H9 (cell line): ENCODE data around the gene ATAD3B. TPM values are rescaled to one million over a fixed set of nuclear protein-coding genes. Genes with fewer than 3 reads are reported as not detected.

ENCODE experiments used
- DNase-seq: peaks from one replicate; pipeline ENCODE4 v3.0.0-alpha.2; 2017
- H2AFZ ChIP-seq: one replicate; pipeline ENCODE4 v1.6.1; 2013; ENCODE audit warnings: mild to moderate bottlenecking, low read length, control low read depth, moderate library complexity
- H2AK5ac ChIP-seq: 2 replicates; pipeline ENCODE4 v1.6.1; 2013; ENCODE audit warnings: low read length, control low read depth, mixed read lengths; ENCODE audit not compliant: insufficient read length
- H2BK120ac ChIP-seq: one replicate; pipeline ENCODE4 v1.6.1; 2013; ENCODE audit warnings: low read depth, mild to moderate bottlenecking, low read length, control low read depth, inconsistent platforms; ENCODE audit not compliant: poor library complexity, severe bottlenecking
- H2BK12ac ChIP-seq: 2 replicates; pipeline ENCODE4 v1.6.1; 2013; ENCODE audit warnings: low read length, control low read depth, mixed read lengths, low read depth; ENCODE audit not compliant: insufficient read length
- H2BK15ac ChIP-seq: 2 replicates; pipeline ENCODE4 v1.6.1; 2013; ENCODE audit warnings: low read depth, low read length, control low read depth
- H2BK20ac ChIP-seq: one replicate; pipeline ENCODE4 v1.6.1; 2013; ENCODE audit warnings: low read depth, mild to moderate bottlenecking, low read length, control low read depth, inconsistent platforms; ENCODE audit not compliant: poor library complexity, severe bottlenecking
- H2BK5ac ChIP-seq: 2 replicates; pipeline ENCODE4 v1.6.1; 2013; ENCODE audit warnings: low read length, control low read depth, mixed read lengths; ENCODE audit not compliant: insufficient read length
- H3K14ac ChIP-seq: 2 replicates; pipeline ENCODE4 v1.6.1; 2013; ENCODE audit warnings: low read length, control low read depth; ENCODE audit not compliant: insufficient read depth
- H3K18ac ChIP-seq: 2 replicates; pipeline ENCODE4 v1.6.1; 2013; ENCODE audit warnings: low read depth, mild to moderate bottlenecking, mixed read lengths, low read length, control low read depth; ENCODE audit not compliant: insufficient read length
- H3K23ac ChIP-seq: 2 replicates; pipeline ENCODE4 v1.6.1; 2013; ENCODE audit warnings: low read length, control low read depth, mixed read lengths, low read depth; ENCODE audit not compliant: insufficient read length
- H3K23me2 ChIP-seq: 2 replicates; pipeline ENCODE4 v1.6.1; 2013; ENCODE audit warnings: low read depth, mild to moderate bottlenecking, mixed read lengths, low read length, control low read depth; ENCODE audit not compliant: insufficient read length, poor library complexity, severe bottlenecking
- H3K27ac ChIP-seq: 2 replicates; pipeline ENCODE4 v1.5.1; 2013; ENCODE audit warnings: low read length, control low read depth, mixed read lengths, low read depth; ENCODE audit not compliant: insufficient read length
- H3K27me3 ChIP-seq: 2 replicates; pipeline ENCODE4 v1.6.1; 2013; ENCODE audit warnings: low read length, control low read depth, inconsistent platforms; ENCODE audit not compliant: insufficient read depth
- H3K4ac ChIP-seq: 2 replicates; pipeline ENCODE4 v1.6.1; 2013; ENCODE audit warnings: low read depth, mild to moderate bottlenecking, control low read depth, inconsistent platforms, low read length, moderate library complexity
- H3K4me1 ChIP-seq: 2 replicates; pipeline ENCODE4 v1.6.1; 2013; ENCODE audit warnings: low read length, control low read depth, inconsistent platforms; ENCODE audit not compliant: insufficient read depth
- H3K4me2 ChIP-seq: 2 replicates; pipeline ENCODE4 v1.6.1; 2013; ENCODE audit warnings: low read length, control low read depth, mixed read lengths; ENCODE audit not compliant: insufficient read length, insufficient read depth
- H3K56ac ChIP-seq: 2 replicates; pipeline ENCODE4 v1.6.1; 2013; ENCODE audit warnings: low read depth, mild to moderate bottlenecking, mixed read lengths, low read length, control low read depth; ENCODE audit not compliant: insufficient read length
- H3K79me1 ChIP-seq: 2 replicates; pipeline ENCODE4 v1.6.1; 2013; ENCODE audit warnings: low read depth, mild to moderate bottlenecking, moderate library complexity, low read length, control low read depth, inconsistent platforms; ENCODE audit not compliant: insufficient read depth, poor library complexity, severe bottlenecking
- H3K79me2 ChIP-seq: 2 replicates; pipeline ENCODE4 v1.6.1; 2013; ENCODE audit warnings: low read length, control low read depth, inconsistent platforms; ENCODE audit not compliant: insufficient read depth
- H3K9ac ChIP-seq: 2 replicates; pipeline ENCODE4 v1.6.1; 2013; ENCODE audit warnings: low read length, control low read depth, mixed read lengths; ENCODE audit not compliant: insufficient read length; ENCODE audit errors: extremely low read depth
- H3K9me3 ChIP-seq: one replicate; pipeline ENCODE4 v1.6.1; 2013; ENCODE audit warnings: low read depth, low read length, inconsistent platforms; ENCODE audit not compliant: control insufficient read depth
- H3T11ph ChIP-seq: one replicate; pipeline ENCODE4 v1.6.1; 2013; ENCODE audit warnings: mild to moderate bottlenecking, low read length, control low read depth, inconsistent platforms
- H4K20me1 ChIP-seq: one replicate; pipeline ENCODE4 v1.6.1; 2013; ENCODE audit not compliant: control insufficient read depth, insufficient read length, insufficient read depth
- H4K5ac ChIP-seq: 2 replicates; pipeline ENCODE4 v1.6.1; 2013; ENCODE audit warnings: low read depth, mild to moderate bottlenecking, mixed read lengths, low read length, control low read depth; ENCODE audit not compliant: insufficient read length
- H4K8ac ChIP-seq: replicated peaks from 2 replicates; pipeline ENCODE4 v1.6.1; 2013; ENCODE audit warnings: low read length, control low read depth, mixed read lengths, low read depth; ENCODE audit not compliant: insufficient read length
- H4K91ac ChIP-seq: 2 replicates; pipeline ENCODE4 v1.6.1; 2013; ENCODE audit warnings: low read depth, mild to moderate bottlenecking, moderate library complexity, mixed read lengths, low read length, control low read depth; ENCODE audit not compliant: insufficient read length
- H3K27ac Mint-ChIP-seq, 3 experiments: 2 replicates in 2 of 3; 3 replicates in 1 of 3; pipeline ENCODE4 v1.8.0; 2020 to 2021; ENCODE audit warnings: mixed read lengths in 3 of 3, mild to moderate bottlenecking in 1 of 3, moderate library complexity in 1 of 3
- H3K27me3 Mint-ChIP-seq: 2 replicates; pipeline ENCODE4 v1.8.0; 2021; ENCODE audit warnings: low read depth, mild to moderate bottlenecking, moderate library complexity, mixed read lengths
- H3K36me3 Mint-ChIP-seq, 3 experiments: 2 replicates in 2 of 3; 3 replicates in 1 of 3; pipeline ENCODE4 v1.8.0; 2020 to 2021; ENCODE audit warnings: low read depth in 3 of 3, mixed read lengths in 3 of 3; ENCODE audit not compliant: insufficient read depth in 1 of 3
- H3K4me1 Mint-ChIP-seq, 2 experiments: 2 replicates each; pipeline ENCODE4 v1.8.0; 2020; ENCODE audit warnings: mixed read lengths in 2 of 2
- H3K4me3 Mint-ChIP-seq, 2 experiments: 2 replicates in 1 of 2; 3 replicates in 1 of 2; pipeline ENCODE4 v1.8.0; 2020 to 2021; ENCODE audit warnings: mild to moderate bottlenecking in 2 of 2, mixed read lengths in 2 of 2, moderate library complexity in 1 of 2
- H3K9me3 Mint-ChIP-seq, 2 experiments: 2 replicates in 1 of 2; 3 replicates in 1 of 2; pipeline ENCODE4 v1.8.0; 2020; ENCODE audit warnings: mild to moderate bottlenecking in 2 of 2, mixed read lengths in 2 of 2, moderate library complexity in 1 of 2
- WGBS: extraction: QIAGEN DNeasy Blood & Tissue Kit; methylation state at CpG from one replicate; pipeline ENCODE4 v1.1.7; 2013; ENCODE audit warnings: missing lambda C conversion rate, low lambda C conversion rate, mixed read lengths; ENCODE audit not compliant: insufficient read length; ENCODE audit errors: extremely low coverage; 5-methylcytosine and 5-hydroxymethylcytosine counted together
- total RNA-seq: library from RNA; stranded (reverse); gene quantifications from 2 replicates; pipeline ENCODE4 v1.2.1, GENCODE V29; 2021
- TF ChIP-seq, protein P1 (sequence below): fragments of 200-600 bp; sonication (generic); conservative IDR thresholded peaks from 3 replicates; pipeline ENCODE4 v1.8.0; 2021; ENCODE audit warnings: antibody characterized with exemption, mild to moderate bottlenecking

Gene ATAD3B
- total RNA-seq, 1 experiment from 2014 or later: 78.6 TPM

DNA sequence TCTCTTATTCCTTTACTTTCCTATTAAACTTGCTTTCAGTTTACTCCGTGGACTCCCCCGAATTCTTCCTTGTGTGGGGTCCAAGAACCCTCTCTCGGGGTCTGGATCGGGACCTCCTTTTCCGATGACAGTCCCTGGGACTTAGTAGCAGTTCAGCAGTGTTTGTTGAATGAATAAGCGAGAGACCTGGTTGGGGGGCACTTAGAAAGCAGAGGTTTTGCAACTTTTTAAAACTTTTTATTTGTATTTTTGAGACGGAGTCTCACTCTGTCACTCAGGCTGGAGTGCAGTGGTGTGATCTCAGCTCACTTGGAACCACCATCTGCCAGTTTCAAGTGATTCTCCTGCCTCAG lies 48.3 kb upstream of the ATAD3B start:
- H2BK5ac ChIP-seq: no peak overlapping the region
- Mint-ChIP-seq H3K9me3 (peaks cover 0 to under 1% of the 10 kb centered on the region in 2 experiments; a peak in 2 of 5 replicates), H3K36me3 (peaks cover 0 to under 1% (median 0%) of the 10 kb centered on the region in 3 experiments; a peak in 3 of 7 replicates), H3K4me1 (peaks cover 29 to 49% of the 10 kb centered on the region in 2 experiments), H3K4me3 (no peak overlapping the region), H3K27me3 (no peaks in the 10 kb centered on the region), H3K27ac (no peak overlapping the region)
- TF ChIP-seq, protein P1, sequence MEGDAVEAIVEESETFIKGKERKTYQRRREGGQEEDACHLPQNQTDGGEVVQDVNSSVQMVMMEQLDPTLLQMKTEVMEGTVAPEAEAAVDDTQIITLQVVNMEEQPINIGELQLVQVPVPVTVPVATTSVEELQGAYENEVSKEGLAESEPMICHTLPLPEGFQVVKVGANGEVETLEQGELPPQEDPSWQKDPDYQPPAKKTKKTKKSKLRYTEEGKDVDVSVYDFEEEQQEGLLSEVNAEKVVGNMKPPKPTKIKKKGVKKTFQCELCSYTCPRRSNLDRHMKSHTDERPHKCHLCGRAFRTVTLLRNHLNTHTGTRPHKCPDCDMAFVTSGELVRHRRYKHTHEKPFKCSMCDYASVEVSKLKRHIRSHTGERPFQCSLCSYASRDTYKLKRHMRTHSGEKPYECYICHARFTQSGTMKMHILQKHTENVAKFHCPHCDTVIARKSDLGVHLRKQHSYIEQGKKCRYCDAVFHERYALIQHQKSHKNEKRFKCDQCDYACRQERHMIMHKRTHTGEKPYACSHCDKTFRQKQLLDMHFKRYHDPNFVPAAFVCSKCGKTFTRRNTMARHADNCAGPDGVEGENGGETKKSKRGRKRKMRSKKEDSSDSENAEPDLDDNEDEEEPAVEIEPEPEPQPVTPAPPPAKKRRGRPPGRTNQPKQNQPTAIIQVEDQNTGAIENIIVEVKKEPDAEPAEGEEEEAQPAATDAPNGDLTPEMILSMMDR: no peak
- H2BK12ac ChIP-seq: no peak overlapping the region
- no peak overlapping the region for H2BK120ac ChIP-seq
- no peak overlapping the region for H4K8ac ChIP-seq
- no peak overlapping the region for H3K14ac ChIP-seq
- H2BK20ac ChIP-seq: no peak overlapping the region
- H3K4me2 ChIP-seq: no peak overlapping the region
- no peak overlapping the region for H4K5ac ChIP-seq
- no peak overlapping the region for H3K18ac ChIP-seq
- peaks cover 3% of the 10 kb centered on the region for H3K23me2 ChIP-seq
- no CpG with 5 or more reads among the region's 7 CpGs for WGBS
- no peak overlapping the region for H2AK5ac ChIP-seq
- H3K79me1 ChIP-seq: no peaks in the 10 kb centered on the region
- DNase-seq: no peak
- H4K20me1 ChIP-seq: no peaks in the 10 kb centered on the region
- H3K27me3 ChIP-seq: no peaks in the 10 kb centered on the region
- no peak overlapping the region for H4K91ac ChIP-seq
- H2BK15ac ChIP-seq: no peak overlapping the region
- H3K4ac ChIP-seq: no peak overlapping the region
- H3K9ac ChIP-seq: no peak overlapping the region
- H2AFZ ChIP-seq: no peak overlapping the region
- no peak overlapping the region for H3K27ac ChIP-seq
- peaks cover 5% of the 10 kb centered on the region; the same call in 1 of the 2 replicates for H3K4me1 ChIP-seq
- H3K79me2 ChIP-seq: no peaks in the 10 kb centered on the region
- no peaks in the 10 kb centered on the region for H3K9me3 ChIP-seq
- no peak overlapping the region for H3T11ph ChIP-seq
- H3K56ac ChIP-seq: no peak overlapping the region
- no peak overlapping the region for H3K23ac ChIP-seq
